ENCODE measurements around the gene RIPOR3. TPM values are rescaled to one million over a fixed set of nuclear protein-coding genes. Genes with fewer than 3 reads are reported as not detected.
"Not testable (repeated sequence)": the region's sequence is repeated elsewhere in the genome, so short reads cannot be mapped to it uniquely, and the experiment has no call there.

The RIPOR3 gene
- total RNA-seq, 1 donor from 2014 or later = 1.7 TPM

- DNase-seq = no peak
Observed at GRCh38 chr20:50632701-50633100, 58.6 kb downstream of the RIPOR3 start.

- DNase-seq = no peak
Observed at GRCh38 chr20:50632236-50632635, 59.1 kb downstream of the RIPOR3 start.

- no peak for DNase-seq
Observed at GRCh38 chr20:50630578-50631263, 60.6 kb downstream of the RIPOR3 start.

- no peak for DNase-seq
Observed at GRCh38 chr20:50629670-50630045, 61.7 kb downstream of the RIPOR3 start.

GRCh38 chr20:50628853-50629669 lies 62.3 kb downstream of the RIPOR3 start:
- DNase-seq = no peak

GRCh38 chr20:50628332-50628731 lies 63.0 kb downstream of the RIPOR3 start:
- no peak for DNase-seq

GRCh38 chr20:50627747-50628146 lies 63.6 kb downstream of the RIPOR3 start:
- DNase-seq = no peak

- DNase-seq = no peak
Observed at GRCh38 chr20:50625986-50626677, 65.2 kb downstream of the RIPOR3 start.

GRCh38 chr20:50624351-50625016 lies 66.9 kb downstream of the RIPOR3 start:
- no peak for DNase-seq

GRCh38 chr20:50621068-50621665 lies 70.2 kb downstream of the RIPOR3 start:
- DNase-seq = no peak

GRCh38 chr20:50620459-50620858 lies 70.9 kb downstream of the RIPOR3 start:
- not testable (repeated sequence) for DNase-seq

GRCh38 chr20:50618537-50618936 lies 72.8 kb downstream of the RIPOR3 start:
- DNase-seq = no peak

- no peak for DNase-seq
Observed at GRCh38 chr20:50617022-50617421, 74.3 kb downstream of the RIPOR3 start.

GRCh38 chr20:50615407-50615806 lies 75.9 kb downstream of the RIPOR3 start:
- DNase-seq = no peak

- DNase-seq = no peak
Observed at GRCh38 chr20:50613438-50614169, 77.7 kb downstream of the RIPOR3 start.

- no peak for DNase-seq
Observed at GRCh38 chr20:50611128-50611810, 80.1 kb downstream of the RIPOR3 start.

- DNase-seq = no peak
Observed at GRCh38 chr20:50610212-50610718, 81.1 kb downstream of the RIPOR3 start.

- no peak for DNase-seq
Observed at GRCh38 chr20:50609438-50609989, 81.8 kb downstream of the RIPOR3 start.

GRCh38 chr20:50608750-50609104 lies 82.6 kb downstream of the RIPOR3 start:
- DNase-seq = no peak
